Measurements from ENCODE around the gene C12orf42. TPM values are rescaled to one million over a fixed set of nuclear protein-coding genes. Genes with fewer than 3 reads are reported as not detected.

C12orf42 gene
- total RNA-seq, 1 experiment from 2014 or later, result not detected

- TF ChIP-seq CBX3 (IDR thresholded peaks at IDR 0.05; ENCODE audit: low read depth) (no peak), ZNF274 (IDR thresholded peaks at IDR 0.05; ENCODE audit: low read depth, low read length) (no peak), ATF3 (IDR thresholded peaks at IDR 0.05) (no peak), POLR2AphosphoS5 (IDR thresholded peaks at IDR 0.05; ENCODE audit: low read depth, low read length) (no peak), SRF (IDR thresholded peaks at IDR 0.05; ENCODE audit: low read depth) (no peak), SP1 (IDR thresholded peaks at IDR 0.05; ENCODE audit: low read depth) (no peak), POLR2A (IDR thresholded peaks at IDR 0.05; ENCODE audit: borderline replicate concordance, extremely low read depth, insufficient read depth, insufficient read length) (no peak), JUND (IDR thresholded peaks at IDR 0.05) (no peak), EZH2phosphoT487 (IDR thresholded peaks at IDR 0.05; ENCODE audit: borderline replicate concordance) (no peak)
- TF ChIP-seq, protein P1, sequence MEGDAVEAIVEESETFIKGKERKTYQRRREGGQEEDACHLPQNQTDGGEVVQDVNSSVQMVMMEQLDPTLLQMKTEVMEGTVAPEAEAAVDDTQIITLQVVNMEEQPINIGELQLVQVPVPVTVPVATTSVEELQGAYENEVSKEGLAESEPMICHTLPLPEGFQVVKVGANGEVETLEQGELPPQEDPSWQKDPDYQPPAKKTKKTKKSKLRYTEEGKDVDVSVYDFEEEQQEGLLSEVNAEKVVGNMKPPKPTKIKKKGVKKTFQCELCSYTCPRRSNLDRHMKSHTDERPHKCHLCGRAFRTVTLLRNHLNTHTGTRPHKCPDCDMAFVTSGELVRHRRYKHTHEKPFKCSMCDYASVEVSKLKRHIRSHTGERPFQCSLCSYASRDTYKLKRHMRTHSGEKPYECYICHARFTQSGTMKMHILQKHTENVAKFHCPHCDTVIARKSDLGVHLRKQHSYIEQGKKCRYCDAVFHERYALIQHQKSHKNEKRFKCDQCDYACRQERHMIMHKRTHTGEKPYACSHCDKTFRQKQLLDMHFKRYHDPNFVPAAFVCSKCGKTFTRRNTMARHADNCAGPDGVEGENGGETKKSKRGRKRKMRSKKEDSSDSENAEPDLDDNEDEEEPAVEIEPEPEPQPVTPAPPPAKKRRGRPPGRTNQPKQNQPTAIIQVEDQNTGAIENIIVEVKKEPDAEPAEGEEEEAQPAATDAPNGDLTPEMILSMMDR (IDR thresholded peaks at IDR 0.05 in 2 of 3, conservative IDR thresholded peaks at IDR 0.05 in 1 of 3; ENCODE audit: borderline replicate concordance in 1 of 3, insufficient read depth in 1 of 3, low read depth in 2 of 3, low read length in 2 of 3), result no peak
- TF ChIP-seq, protein P2, sequence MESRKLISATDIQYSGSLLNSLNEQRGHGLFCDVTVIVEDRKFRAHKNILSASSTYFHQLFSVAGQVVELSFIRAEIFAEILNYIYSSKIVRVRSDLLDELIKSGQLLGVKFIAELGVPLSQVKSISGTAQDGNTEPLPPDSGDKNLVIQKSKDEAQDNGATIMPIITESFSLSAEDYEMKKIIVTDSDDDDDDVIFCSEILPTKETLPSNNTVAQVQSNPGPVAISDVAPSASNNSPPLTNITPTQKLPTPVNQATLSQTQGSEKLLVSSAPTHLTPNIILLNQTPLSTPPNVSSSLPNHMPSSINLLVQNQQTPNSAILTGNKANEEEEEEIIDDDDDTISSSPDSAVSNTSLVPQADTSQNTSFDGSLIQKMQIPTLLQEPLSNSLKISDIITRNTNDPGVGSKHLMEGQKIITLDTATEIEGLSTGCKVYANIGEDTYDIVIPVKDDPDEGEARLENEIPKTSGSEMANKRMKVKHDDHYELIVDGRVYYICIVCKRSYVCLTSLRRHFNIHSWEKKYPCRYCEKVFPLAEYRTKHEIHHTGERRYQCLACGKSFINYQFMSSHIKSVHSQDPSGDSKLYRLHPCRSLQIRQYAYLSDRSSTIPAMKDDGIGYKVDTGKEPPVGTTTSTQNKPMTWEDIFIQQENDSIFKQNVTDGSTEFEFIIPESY (IDR thresholded peaks at IDR 0.05; ENCODE audit: extremely low read depth, insufficient replicate concordance, low read length), result no peak
- TF ChIP-seq, protein P3, sequence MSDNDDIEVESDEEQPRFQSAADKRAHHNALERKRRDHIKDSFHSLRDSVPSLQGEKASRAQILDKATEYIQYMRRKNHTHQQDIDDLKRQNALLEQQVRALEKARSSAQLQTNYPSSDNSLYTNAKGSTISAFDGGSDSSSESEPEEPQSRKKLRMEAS (IDR thresholded peaks at IDR 0.05), result no peak
- intact Hi-C loops (cut with micrococcal nuclease), result no loop called here
- Histone ChIP-seq H3K9me2 (ENCODE audit: insufficient read depth) (no peaks in the 10 kb centered on the region), H3K79me2 (ENCODE audit: insufficient read depth, low read length) (no peaks in the 10 kb centered on the region), H3K9me3 (ENCODE audit: control insufficient read depth in 1 of 2, insufficient read depth in 1 of 2, low read depth in 1 of 2, low read length in 2 of 2) (no peaks in the 10 kb centered on the region), H3K9ac (ENCODE audit: low read length) (no peak overlapping the region), H3K27me3 (ENCODE audit: insufficient read depth, low read length) (peaks cover 22% of the 10 kb centered on the region; the same call in 1 of the 2 replicates), H4K20me1 (ENCODE audit: insufficient read depth) (no peaks in the 10 kb centered on the region), H3K36me3 (ENCODE audit: control insufficient read depth in 1 of 2, insufficient read depth in 2 of 2, low read length in 2 of 2) (no peaks in the 10 kb centered on the region), H2AFZ (ENCODE audit: low read depth, low read length, poor library complexity, severe bottlenecking) (no peak overlapping the region), H3K4me2 (ENCODE audit: low read length) (no peak overlapping the region), H3K27ac (ENCODE audit: low read depth, low read length) (no peak overlapping the region), H3K4me3 (replicated peaks in 1 of 2; ENCODE audit: low read depth in 1 of 2, low read length in 2 of 2) (no peak overlapping the region), H3K4me1 (ENCODE audit: control insufficient read depth in 1 of 2, insufficient read depth in 2 of 2, low read length in 2 of 2) (no peaks in the 10 kb centered on the region)
- DNase-seq (ENCODE audit: low read depth, low spot score) (no peak), ATAC-seq (no peak)
- ChIA-PET RAD21 (ENCODE audit: low non-redundant PET in 1 of 2, low total read pairs in 2 of 2, uncharacterized antibody in 2 of 2, unreplicated experiment in 2 of 2) (no interaction called here), POLR2A (no interaction called here), CTCF (no interaction called here)
- no TSS peak for BruUV-seq (replicated peaks)
These were observed 164.1 kb downstream of the C12orf42 start for GRCh38 chr12:103331643-103332042.

Data from HCT116 (cell line).